IPS-20b (cell line): ENCODE data around the gene SH3TC2.

Experiments used
- H3K27ac ChIP-seq: one replicate; pipeline ENCODE4 v1.5.1; 2013; ENCODE audit warnings: low read length
- H3K27me3 ChIP-seq: 2 replicates; pipeline ENCODE4 v1.6.1; 2013; ENCODE audit warnings: mild to moderate bottlenecking, low read length, inconsistent platforms; ENCODE audit not compliant: insufficient read depth
- H3K36me3 ChIP-seq: 2 replicates; pipeline ENCODE4 v1.6.1; 2013; ENCODE audit warnings: low read depth, mild to moderate bottlenecking, inconsistent platforms, low read length, moderate library complexity; ENCODE audit not compliant: insufficient read depth
- H3K4me1 ChIP-seq: 2 replicates; pipeline ENCODE4 v1.6.1; 2013; ENCODE audit warnings: mild to moderate bottlenecking, control low read depth, inconsistent platforms, low read length, moderate library complexity; ENCODE audit not compliant: insufficient read depth
- H3K4me3 ChIP-seq: 2 replicates; pipeline ENCODE4 v1.5.1; 2013; ENCODE audit warnings: mild to moderate bottlenecking, low read length, inconsistent platforms
- H3K9ac ChIP-seq: 2 replicates; pipeline ENCODE4 v1.6.1; 2013; ENCODE audit warnings: low read depth, mild to moderate bottlenecking, inconsistent platforms, low read length, moderate library complexity
- H3K9me3 ChIP-seq: 2 replicates; pipeline ENCODE4 v1.6.1; 2013; ENCODE audit warnings: mild to moderate bottlenecking, low read depth, low read length, inconsistent platforms; ENCODE audit not compliant: insufficient read depth

The SH3TC2 gene

GRCh38 chr5:149024943-149025342, 37.9 kb downstream of the SH3TC2 start:
- no peak overlapping the region for H3K27ac ChIP-seq
- H3K27me3 ChIP-seq = no peaks in the 10 kb centered on the region
- no peak overlapping the region for H3K4me3 ChIP-seq
- H3K9ac ChIP-seq = no peak overlapping the region
- H3K9me3 ChIP-seq = no peaks in the 10 kb centered on the region
- H3K36me3 ChIP-seq = no peaks in the 10 kb centered on the region
- H3K4me1 ChIP-seq = no peaks in the 10 kb centered on the region

DNA sequence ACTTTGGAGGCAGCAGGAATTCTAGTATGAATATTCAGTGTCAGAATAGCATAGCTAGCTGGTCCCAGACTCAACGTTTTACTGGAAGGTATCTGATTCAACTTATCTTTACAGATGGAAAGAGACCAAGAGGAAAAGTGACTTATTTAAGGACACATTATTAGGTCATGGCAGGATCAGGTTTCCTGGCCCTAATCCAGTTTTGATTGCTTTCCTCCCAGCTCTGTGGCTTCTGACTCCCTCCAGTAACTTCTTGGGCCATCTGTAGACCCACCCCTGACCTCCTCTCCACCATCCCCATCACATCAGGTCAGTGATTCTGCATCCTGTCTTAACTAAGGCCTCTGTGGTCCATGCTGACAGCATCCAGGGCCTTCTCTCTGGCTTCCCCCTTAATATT, 38.4 kb downstream of the SH3TC2 start:
- no peaks in the 10 kb centered on the region for H3K4me1 ChIP-seq

GRCh38 chr5:149022200-149022599, 40.7 kb downstream of the SH3TC2 start:
- Histone ChIP-seq H3K27ac (no peak overlapping the region), H3K9ac (no peak overlapping the region), H3K36me3 (no peaks in the 10 kb centered on the region), H3K27me3 (no peaks in the 10 kb centered on the region), H3K4me3 (no peak overlapping the region), H3K4me1 (peaks cover 5% of the 10 kb centered on the region; the same call in 1 of the 2 replicates), H3K9me3 (no peaks in the 10 kb centered on the region)

More for the DNA sequence above, 38.4 kb downstream of the SH3TC2 start:
- Histone ChIP-seq H3K9me3 (no peaks in the 10 kb centered on the region), H3K27ac (no peak overlapping the region), H3K36me3 (no peaks in the 10 kb centered on the region), H3K4me3 (no peak overlapping the region), H3K9ac (no peak overlapping the region), H3K27me3 (no peaks in the 10 kb centered on the region)

GRCh38 chr5:149019679-149020078, 43.2 kb downstream of the SH3TC2 start:
- Histone ChIP-seq H3K9ac (no peak overlapping the region), H3K4me1 (peaks cover 5% of the 10 kb centered on the region; the same call in 1 of the 2 replicates), H3K36me3 (no peaks in the 10 kb centered on the region), H3K9me3 (no peaks in the 10 kb centered on the region), H3K27me3 (no peaks in the 10 kb centered on the region), H3K27ac (no peak overlapping the region), H3K4me3 (no peak overlapping the region)

DNA sequence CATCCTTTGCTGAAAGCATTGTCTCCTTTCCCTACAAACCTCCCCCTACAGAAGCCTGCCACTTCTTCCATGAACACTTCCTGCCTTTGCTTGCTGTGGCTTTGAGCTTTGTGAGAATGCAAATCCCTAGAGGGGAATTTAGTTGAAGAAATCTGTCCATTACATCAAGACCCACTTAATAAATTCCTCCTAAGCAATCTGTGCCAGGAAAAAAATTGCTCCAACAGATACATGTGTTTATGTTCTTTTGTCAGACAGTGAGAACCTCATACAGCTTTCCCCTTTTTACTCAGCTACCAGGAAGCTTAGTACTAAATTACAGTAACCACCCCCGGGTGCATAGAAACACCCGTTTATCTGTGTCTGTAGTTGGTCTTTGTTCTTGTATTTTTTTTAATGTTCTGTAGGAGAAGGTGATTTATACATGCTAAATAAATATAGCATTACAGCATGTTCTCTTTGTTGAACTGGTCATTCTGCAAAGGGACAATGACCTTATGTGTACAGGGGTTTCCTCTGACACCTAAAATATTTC, 43.9 kb downstream of the SH3TC2 start:
- no peak overlapping the region for H3K27ac ChIP-seq
- H3K4me1 ChIP-seq = peaks cover 5% of the 10 kb centered on the region; the same call in 1 of the 2 replicates

GRCh38 chr5:149017636-149018035, 45.2 kb downstream of the SH3TC2 start:
- Histone ChIP-seq H3K27ac (no peak overlapping the region), H3K4me1 (peaks cover 5% of the 10 kb centered on the region; the same call in 1 of the 2 replicates), H3K27me3 (no peaks in the 10 kb centered on the region), H3K9me3 (no peaks in the 10 kb centered on the region), H3K9ac (no peak overlapping the region), H3K36me3 (no peaks in the 10 kb centered on the region), H3K4me3 (no peak overlapping the region)

More for the DNA sequence above, 43.9 kb downstream of the SH3TC2 start:
- H3K9ac ChIP-seq = no peak overlapping the region
- no peak overlapping the region for H3K4me3 ChIP-seq
- H3K9me3 ChIP-seq = no peaks in the 10 kb centered on the region
- H3K36me3 ChIP-seq = no peaks in the 10 kb centered on the region
- no peaks in the 10 kb centered on the region for H3K27me3 ChIP-seq

DNA sequence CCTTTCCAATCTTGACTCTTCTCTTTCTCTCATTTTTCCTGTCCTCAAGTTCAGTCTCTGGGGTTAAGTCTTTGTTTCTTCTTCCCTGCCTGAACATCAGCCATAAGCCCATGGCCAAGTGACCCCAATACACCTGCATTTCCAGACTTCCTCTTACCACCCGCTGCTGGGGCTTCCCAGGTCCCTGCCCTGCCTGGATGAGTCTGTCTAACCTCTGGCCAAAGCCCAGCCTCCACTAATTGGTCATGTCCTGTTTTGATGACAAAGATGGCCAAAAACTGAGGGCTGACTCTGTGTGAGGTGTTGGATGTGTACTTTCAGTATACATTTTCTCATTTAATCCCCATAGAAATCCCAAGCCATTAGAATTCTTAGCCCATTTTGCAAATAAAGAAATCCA, 47.3 kb downstream of the SH3TC2 start:
- peaks cover 5% of the 10 kb centered on the region; the same call in 1 of the 2 replicates for H3K4me1 ChIP-seq
- no peak overlapping the region for H3K4me3 ChIP-seq
- no peak overlapping the region for H3K27ac ChIP-seq
- no peaks in the 10 kb centered on the region for H3K36me3 ChIP-seq
- H3K9ac ChIP-seq = no peak overlapping the region
- no peaks in the 10 kb centered on the region for H3K27me3 ChIP-seq
- no peaks in the 10 kb centered on the region for H3K9me3 ChIP-seq

- no peaks in the 10 kb centered on the region for H3K27me3 ChIP-seq
- no peak overlapping the region for H3K27ac ChIP-seq
- H3K36me3 ChIP-seq = no peaks in the 10 kb centered on the region
- no peak overlapping the region for H3K9ac ChIP-seq
- H3K4me1 ChIP-seq = peaks cover 5% of the 10 kb centered on the region; the same call in 1 of the 2 replicates
- no peak overlapping the region for H3K4me3 ChIP-seq
- H3K9me3 ChIP-seq = no peaks in the 10 kb centered on the region
These were observed 47.7 kb downstream of the SH3TC2 start for GRCh38 chr5:149015126-149015525.

DNA sequence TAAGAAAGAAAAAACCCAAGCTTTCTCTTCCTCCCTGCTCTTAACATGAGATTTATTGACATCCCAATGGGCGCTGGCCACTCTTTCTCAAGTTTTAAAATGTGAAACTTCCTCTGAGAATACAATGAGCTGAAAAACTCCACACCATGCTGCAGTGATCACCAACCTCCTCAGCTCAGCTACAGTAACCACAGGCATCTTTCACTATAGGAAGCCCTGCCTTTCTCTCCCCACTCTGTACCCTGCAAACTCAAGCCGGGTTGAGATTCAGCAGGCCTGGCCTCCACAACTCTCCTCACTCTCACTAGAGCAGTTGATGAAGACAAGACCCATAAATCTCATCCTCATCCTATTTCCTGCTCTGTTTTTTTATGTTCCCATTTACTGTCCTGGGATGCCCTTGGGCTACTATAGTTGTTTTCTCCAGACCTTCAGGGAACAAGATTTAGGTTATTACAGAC, 48.3 kb downstream of the SH3TC2 start:
- Histone ChIP-seq H3K4me1 (peaks cover 5% of the 10 kb centered on the region; the same call in 1 of the 2 replicates), H3K27me3 (no peaks in the 10 kb centered on the region), H3K4me3 (no peak overlapping the region), H3K36me3 (no peaks in the 10 kb centered on the region), H3K27ac (no peak overlapping the region), H3K9ac (no peak overlapping the region), H3K9me3 (no peaks in the 10 kb centered on the region)

DNA sequence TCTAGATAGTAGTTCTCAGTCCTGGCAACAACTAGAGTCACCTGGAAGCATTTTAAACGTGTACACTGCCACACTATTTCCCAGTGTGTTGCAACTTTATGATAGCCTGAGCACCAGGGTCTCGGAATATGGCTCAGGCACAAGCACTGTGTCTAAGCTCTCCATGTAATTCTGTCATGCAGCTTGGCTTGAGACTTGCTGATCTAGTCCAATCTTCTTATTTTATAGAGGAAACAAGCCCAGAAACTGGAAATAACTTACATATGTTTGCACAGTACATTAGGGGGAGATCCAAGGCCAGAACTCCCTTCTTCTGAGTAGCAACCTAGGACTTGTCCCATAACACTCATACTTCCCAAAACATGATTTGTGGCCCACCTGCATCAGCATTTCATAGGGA, 49.1 kb downstream of the SH3TC2 start:
- H3K9me3 ChIP-seq = no peaks in the 10 kb centered on the region
- H3K27me3 ChIP-seq = no peaks in the 10 kb centered on the region
- H3K36me3 ChIP-seq = no peaks in the 10 kb centered on the region
- peaks cover 1% of the 10 kb centered on the region; the same call in 1 of the 2 replicates for H3K4me1 ChIP-seq
- H3K4me3 ChIP-seq = no peak overlapping the region
- H3K27ac ChIP-seq = no peak overlapping the region
- H3K9ac ChIP-seq = no peak overlapping the region

- Histone ChIP-seq H3K36me3 (no peaks in the 10 kb centered on the region), H3K27me3 (no peaks in the 10 kb centered on the region), H3K27ac (no peak overlapping the region), H3K9me3 (no peaks in the 10 kb centered on the region), H3K4me3 (no peak overlapping the region), H3K4me1 (no peaks in the 10 kb centered on the region), H3K9ac (no peak overlapping the region)
These were observed 50.5 kb downstream of the SH3TC2 start for GRCh38 chr5:149012350-149012749.

DNA sequence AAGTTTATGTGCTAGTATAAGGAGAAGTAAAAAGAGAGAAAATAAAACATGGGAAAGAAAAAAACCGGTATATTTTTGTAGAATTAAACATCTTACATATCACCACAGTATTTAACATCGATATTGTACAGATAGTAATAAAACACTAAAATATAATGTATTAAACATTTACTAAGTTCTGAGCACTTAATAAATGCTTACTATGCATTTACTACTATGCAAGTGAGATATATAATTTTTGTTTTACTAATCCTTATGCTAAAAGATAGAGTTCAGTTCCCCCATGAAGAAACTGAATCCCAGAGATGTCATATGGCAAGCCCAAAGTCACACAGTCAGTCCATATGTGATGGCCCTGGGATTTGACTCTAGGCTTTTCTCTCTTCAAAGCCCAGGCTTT, 51.1 kb downstream of the SH3TC2 start:
- H3K9ac ChIP-seq = no peak overlapping the region
- no peaks in the 10 kb centered on the region for H3K27me3 ChIP-seq
- H3K36me3 ChIP-seq = no peaks in the 10 kb centered on the region
- H3K4me3 ChIP-seq = no peak overlapping the region
- H3K4me1 ChIP-seq = no peaks in the 10 kb centered on the region
- no peaks in the 10 kb centered on the region for H3K9me3 ChIP-seq
- H3K27ac ChIP-seq = no peak overlapping the region
